Naive B cell (primary cell): ENCODE measurements around the gene RABGGTB. TPM values are rescaled to one million over a fixed set of nuclear protein-coding genes. Genes with fewer than 3 reads are reported as not detected.
"Not testable (repeated sequence)": the region's sequence is repeated elsewhere in the genome, so short reads cannot be mapped to it uniquely, and the experiment has no call there.

ENCODE experiments used
- ATAC-seq, 2 donors: fragments of 150-1000 bp; cut with Tn5 transposase; 2 replicates each; pipeline ENCODE4 v1.10.0; 2021; ENCODE audit warnings: low read depth in 2 of 2, mild to moderate bottlenecking in 2 of 2, moderate library complexity in 2 of 2
- DNase-seq: peaks from one replicate; pipeline ENCODE4 v3.0.0; 2022
- H3K27ac Mint-ChIP-seq, 6 donors: one replicate each; pipeline ENCODE4 v1.8.0; 2020 to 2022; ENCODE audit warnings: mild to moderate bottlenecking in 6 of 6, mixed read lengths in 6 of 6, moderate library complexity in 5 of 6, inconsistent platforms in 2 of 6
- H3K27me3 Mint-ChIP-seq, 3 donors: one replicate each; pipeline ENCODE4 v1.8.0; 2021 to 2022; ENCODE audit warnings: mixed read lengths in 3 of 3, mild to moderate bottlenecking in 1 of 3
- H3K36me3 Mint-ChIP-seq, 2 donors: one replicate each; pipeline ENCODE4 v1.8.0; 2020 to 2022; ENCODE audit warnings: mixed read lengths in 2 of 2, inconsistent platforms in 1 of 2, mild to moderate bottlenecking in 1 of 2
- H3K4me1 Mint-ChIP-seq, 3 donors: one replicate each; pipeline ENCODE4 v1.8.0; 2020 to 2022; ENCODE audit warnings: mixed read lengths in 3 of 3, inconsistent platforms in 1 of 3, mild to moderate bottlenecking in 1 of 3, moderate library complexity in 1 of 3
- H3K4me3 Mint-ChIP-seq, 8 donors: one replicate each; pipeline ENCODE4 v1.8.0; 2020 to 2022; ENCODE audit warnings: mild to moderate bottlenecking in 8 of 8, mixed read lengths in 8 of 8, moderate library complexity in 8 of 8, inconsistent platforms in 2 of 8
- H3K9me3 Mint-ChIP-seq, 7 donors: one replicate each; pipeline ENCODE4 v1.8.0; 2020 to 2022; ENCODE audit warnings: mixed read lengths in 7 of 7, mild to moderate bottlenecking in 5 of 7, inconsistent platforms in 2 of 7, moderate library complexity in 1 of 7
- polyA plus RNA-seq, 6 donors: library from polyadenylated mRNA; unstranded; fragments of 300-500 nt; fragmentation: Illumina TruSeq; gene quantifications; one replicate each; pipeline ENCODE4 v1.2.3, GENCODE V29; 2021; ENCODE audit warnings: low read depth in 6 of 6

The RABGGTB gene
- polyA plus RNA-seq: 10 to 100 TPM in 3 of 6 donors, 1 to 10 TPM in 3; 7.3 to 17.3 (median 10.1) TPM

- H3K27ac Mint-ChIP-seq: peak within 1 kb of the TSS; percentile 94 to 98 (median 96)
- H3K4me1 Mint-ChIP-seq: peaks cover 31 to 63% (median 43%) of the 10 kb centered on the region in 3 donors
- H3K9me3 Mint-ChIP-seq: peaks cover 0 to 2% (median 0%) of the 10 kb centered on the region in 7 donors
- H3K4me3 Mint-ChIP-seq: peak within 1 kb of the TSS; percentile 91 to 100 (median 97)
- H3K27me3 Mint-ChIP-seq: peaks cover 0 to 6% (median 0%) of the 10 kb centered on the region in 3 donors
- ATAC-seq (peak; percentile 85 to 90), DNase-seq (peak; percentile 94)
- peaks cover 2 to 13% of the 10 kb centered on the region in 2 donors for H3K36me3 Mint-ChIP-seq
These were observed at the start of gene RABGGTB for GRCh38 chr1:75785983-75786853. RABGGTB (plus strand) TSS chr1:75786256; CDS start chr1:75786272, 16 bp downstream.

GRCh38 chr1:75742047-75742625 is 43.9 kb upstream of the RABGGTB start:
- Mint-ChIP-seq H3K36me3 (peaks cover 9 to 23% of the 10 kb centered on the region in 2 donors), H3K27me3 (no peaks in the 10 kb centered on the region), H3K27ac (no peak overlapping the region)

GRCh38 chr1:75745276-75745675 is 40.8 kb upstream of the RABGGTB start:
- Mint-ChIP-seq H3K4me1 (peaks cover 0 to 9% (median 8%) of the 10 kb centered on the region in 3 donors), H3K27ac (peak overlapping the region in 2 of 6 donors; percentile 10 to 54), H3K36me3 (peaks cover 13 to 19% of the 10 kb centered on the region in 2 donors), H3K4me3 (no peak overlapping the region), H3K9me3 (no peaks in the 10 kb centered on the region), H3K27me3 (no peaks in the 10 kb centered on the region)
- ATAC-seq (no peak), DNase-seq (no peak)

More at GRCh38 chr1:75742047-75742625, 43.9 kb upstream of the RABGGTB start:
- Mint-ChIP-seq H3K4me1 (peaks cover 0 to 9% (median 8%) of the 10 kb centered on the region in 3 donors), H3K9me3 (no peaks in the 10 kb centered on the region), H3K4me3 (no peak overlapping the region)
- ATAC-seq (no peak), DNase-seq (no peak)

- H3K4me1 Mint-ChIP-seq, ATAC-seq, H3K4me3 Mint-ChIP-seq, DNase-seq, H3K9me3 Mint-ChIP-seq, H3K27me3 Mint-ChIP-seq, H3K27ac Mint-ChIP-seq: not testable (repeated sequence)
- peaks cover 22 to 29% of the 10 kb centered on the region in 2 donors for H3K36me3 Mint-ChIP-seq
These were observed 28.8 kb upstream of the RABGGTB start for GRCh38 chr1:75757210-75757609.

GRCh38 chr1:75758543-75758942 is 27.5 kb upstream of the RABGGTB start:
- H3K4me1 Mint-ChIP-seq, H3K27ac Mint-ChIP-seq: not testable (repeated sequence)

GRCh38 chr1:75764057-75764655 is 21.9 kb upstream of the RABGGTB start:
- H3K27me3 Mint-ChIP-seq: no peaks in the 10 kb centered on the region
- ATAC-seq: no peak
- H3K36me3 Mint-ChIP-seq: peaks cover 0 to 7% of the 10 kb centered on the region in 2 donors
- peaks cover 0 to 1% (median 0%) of the 10 kb centered on the region in 7 donors for H3K9me3 Mint-ChIP-seq
- H3K4me3 Mint-ChIP-seq: no peak overlapping the region
- no peaks in the 10 kb centered on the region for H3K4me1 Mint-ChIP-seq
- H3K27ac Mint-ChIP-seq: peak overlapping the region in 1 of 6 donors; percentile 68
- no peak for DNase-seq

More at GRCh38 chr1:75758543-75758942, 27.5 kb upstream of the RABGGTB start:
- peaks cover 10 to 18% of the 10 kb centered on the region in 2 donors for H3K36me3 Mint-ChIP-seq
- ATAC-seq, H3K4me3 Mint-ChIP-seq, H3K9me3 Mint-ChIP-seq, H3K27me3 Mint-ChIP-seq, DNase-seq: not testable (repeated sequence)

- H3K4me1 Mint-ChIP-seq: no peaks in the 10 kb centered on the region
- no peak overlapping the region for H3K4me3 Mint-ChIP-seq
- H3K9me3 Mint-ChIP-seq: no peaks in the 10 kb centered on the region
- no peaks in the 10 kb centered on the region for H3K27me3 Mint-ChIP-seq
- DNase-seq: no peak
- H3K36me3 Mint-ChIP-seq: peaks cover 0 to 7% of the 10 kb centered on the region in 2 donors
- H3K27ac Mint-ChIP-seq: no peak overlapping the region
- ATAC-seq: no peak
These were observed 20.2 kb upstream of the RABGGTB start for GRCh38 chr1:75765697-75766355.

- Mint-ChIP-seq H3K27me3 (no peaks in the 10 kb centered on the region), H3K4me3 (no peak overlapping the region), H3K27ac (no peak overlapping the region), H3K9me3 (no peaks in the 10 kb centered on the region), H3K36me3 (no peaks in the 10 kb centered on the region), H3K4me1 (no peaks in the 10 kb centered on the region)
- ATAC-seq: no peak
- no peak for DNase-seq
These were observed 18.0 kb upstream of the RABGGTB start for GRCh38 chr1:75768016-75768415.

GRCh38 chr1:75770761-75771160 is 15.3 kb upstream of the RABGGTB start:
- H3K27ac Mint-ChIP-seq: no peak overlapping the region
- H3K27me3 Mint-ChIP-seq: peaks cover 0 to 11% (median 0%) of the 10 kb centered on the region in 3 donors
- no peak overlapping the region for H3K4me3 Mint-ChIP-seq
- ATAC-seq (no peak), DNase-seq (no peak)
- H3K4me1 Mint-ChIP-seq: no peaks in the 10 kb centered on the region
- no peaks in the 10 kb centered on the region for H3K36me3 Mint-ChIP-seq
- peaks cover 0 to 2% (median 0%) of the 10 kb centered on the region in 7 donors for H3K9me3 Mint-ChIP-seq

- H3K36me3 Mint-ChIP-seq: no peaks in the 10 kb centered on the region
- H3K27me3 Mint-ChIP-seq: peaks cover 0 to 11% (median 0%) of the 10 kb centered on the region in 3 donors
- no peak for ATAC-seq
- H3K9me3 Mint-ChIP-seq: peaks cover 0 to 2% (median 0%) of the 10 kb centered on the region in 7 donors
- DNase-seq: no peak
- no peak overlapping the region for H3K27ac Mint-ChIP-seq
- H3K4me1 Mint-ChIP-seq: no peaks in the 10 kb centered on the region
- H3K4me3 Mint-ChIP-seq: no peak overlapping the region
These were observed 14.1 kb upstream of the RABGGTB start for GRCh38 chr1:75771978-75772377.

GRCh38 chr1:75777812-75778211 is 8.2 kb upstream of the RABGGTB start:
- H3K36me3 Mint-ChIP-seq, ATAC-seq, DNase-seq, H3K4me1 Mint-ChIP-seq, H3K27ac Mint-ChIP-seq, H3K4me3 Mint-ChIP-seq: not testable (repeated sequence)
- H3K9me3 Mint-ChIP-seq: peaks cover 0 to 13% (median 7%) of the 10 kb centered on the region in 7 donors
- peaks cover 0 to 53% (median 15%) of the 10 kb centered on the region in 3 donors for H3K27me3 Mint-ChIP-seq

- H3K27ac Mint-ChIP-seq: peak overlapping the region in 1 of 6 donors; percentile 3
- ATAC-seq, DNase-seq, H3K36me3 Mint-ChIP-seq, H3K4me1 Mint-ChIP-seq, H3K4me3 Mint-ChIP-seq: not testable (repeated sequence)
- peaks cover 0 to 53% (median 15%) of the 10 kb centered on the region in 3 donors for H3K27me3 Mint-ChIP-seq
- H3K9me3 Mint-ChIP-seq: peaks cover 0 to 13% (median 7%) of the 10 kb centered on the region in 7 donors
These were observed 7.4 kb upstream of the RABGGTB start for GRCh38 chr1:75778694-75779093.

GRCh38 chr1:75780183-75780582 is 5.9 kb upstream of the RABGGTB start:
- not testable (repeated sequence) for H3K4me3 Mint-ChIP-seq, H3K36me3 Mint-ChIP-seq, H3K4me1 Mint-ChIP-seq, ATAC-seq, DNase-seq, H3K27ac Mint-ChIP-seq
- peaks cover 0 to 47% (median 15%) of the 10 kb centered on the region in 3 donors for H3K27me3 Mint-ChIP-seq
- peaks cover 0 to 13% (median 7%) of the 10 kb centered on the region in 7 donors for H3K9me3 Mint-ChIP-seq
